AG10803 (cell line): Measurements from ENCODE around the gene CDC42EP5.
A peak's percentile ranks its signal among the peaks of the same experiment; 100 is the strongest.

Experiments used
- DNase-seq: peaks from one replicate; pipeline ENCODE4 v3.0.0; 2010; ENCODE audit warnings: low read depth
- H3K4me3 ChIP-seq: 2 replicates; pipeline ENCODE4 v1.5.1; 2011; ENCODE audit warnings: mild to moderate bottlenecking, low read length, control low read depth
- CTCF ChIP-seq: conservative IDR thresholded peaks from 2 replicates; pipeline ENCODE4 v1.5.1; 2011; ENCODE audit warnings: mild to moderate bottlenecking, low read length, control low read depth, inconsistent platforms

The CDC42EP5 gene

DNA sequence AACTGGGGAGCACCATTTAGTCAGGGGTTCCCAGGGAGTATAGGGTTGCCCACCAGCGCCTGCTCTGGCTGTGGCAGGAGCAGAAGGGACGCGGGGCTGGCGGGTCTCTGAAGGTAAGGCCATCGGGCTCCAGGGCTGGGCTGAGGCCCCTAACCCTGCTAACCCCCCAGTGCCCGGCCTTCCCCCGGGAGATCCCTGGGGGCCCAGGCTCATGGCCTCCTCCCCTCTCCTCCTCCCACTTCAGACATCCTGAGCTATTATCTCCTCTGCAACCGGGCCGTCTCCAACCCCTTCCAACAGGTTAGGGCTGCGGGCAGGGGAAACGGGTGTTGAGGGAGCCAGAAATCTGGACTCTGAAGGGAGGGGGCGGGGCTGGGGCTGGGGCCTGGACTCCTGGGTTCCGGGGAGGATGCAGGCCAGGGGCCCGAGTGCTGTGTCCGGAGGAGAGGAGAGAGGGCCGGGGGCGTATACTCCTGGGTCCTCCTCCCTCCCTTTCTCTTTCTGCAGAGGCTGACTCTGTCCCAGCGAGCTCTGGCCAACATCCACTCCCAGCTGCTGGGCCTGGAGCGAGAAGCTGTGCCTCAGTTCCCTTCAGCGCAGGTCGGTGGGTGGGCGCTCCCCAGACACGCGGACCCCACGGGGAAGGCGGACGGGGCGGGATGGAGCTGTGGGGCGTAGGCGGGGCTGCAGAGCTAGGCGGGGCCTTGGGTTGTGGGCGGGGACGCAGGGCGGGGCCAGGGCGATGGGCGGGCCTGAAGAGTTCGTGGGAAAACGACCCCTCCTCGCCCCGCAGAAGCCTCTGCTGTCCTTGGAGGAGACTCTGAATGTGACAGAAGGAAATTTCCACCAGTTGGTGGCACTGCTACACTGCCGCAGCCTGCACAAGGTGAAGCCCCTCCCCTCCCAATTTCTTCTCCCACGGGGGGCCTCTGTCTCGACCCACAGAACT lies 42.5 kb downstream of the CDC42EP5 start:
- peak overlapping the region; percentile 47 for H3K4me3 ChIP-seq

DNA sequence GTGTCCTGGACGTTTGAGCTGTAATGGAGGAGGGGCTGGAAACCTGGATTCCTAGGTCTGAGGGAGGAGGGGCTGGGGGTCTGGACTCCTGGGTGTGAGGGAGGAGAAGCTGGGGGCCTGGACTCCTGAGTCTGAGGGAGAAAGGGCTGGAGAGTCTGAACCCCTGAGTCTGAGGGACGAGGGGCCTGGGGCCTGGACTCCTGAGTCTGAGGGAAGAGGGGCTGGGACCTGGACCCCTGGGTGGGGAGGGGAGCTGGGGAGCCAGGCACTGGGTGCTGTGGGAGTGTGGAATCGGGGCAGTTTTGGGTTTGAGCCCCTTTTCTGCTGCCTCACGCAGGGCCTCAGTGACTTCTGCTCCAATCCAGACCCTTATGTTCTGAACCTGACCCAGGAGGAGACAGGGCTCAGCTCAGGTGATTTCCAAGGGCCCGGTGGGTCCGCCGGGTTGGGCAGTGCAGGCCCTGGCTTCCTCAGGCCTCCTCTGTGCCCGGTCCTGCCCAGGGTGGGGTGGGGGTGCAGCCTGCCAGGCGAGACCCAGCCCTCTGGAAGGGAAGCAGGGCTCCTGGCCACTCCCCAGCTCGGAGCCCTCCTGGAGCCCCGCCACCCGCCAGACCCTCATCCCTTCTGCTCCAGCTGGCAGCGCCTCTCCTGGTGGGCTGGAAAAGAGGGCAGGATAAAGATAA lies 43.4 kb downstream of the CDC42EP5 start:
- no peak for TF ChIP-seq CTCF
- DNase-seq = no peak
- H3K4me3 ChIP-seq = no peak overlapping the region

More for the DNA sequence above, 42.5 kb downstream of the CDC42EP5 start:
- 0 out of 2 replicates have a peak, but pooled peaks have one; percentile 4 for TF ChIP-seq CTCF
- no peak for DNase-seq

DNA sequence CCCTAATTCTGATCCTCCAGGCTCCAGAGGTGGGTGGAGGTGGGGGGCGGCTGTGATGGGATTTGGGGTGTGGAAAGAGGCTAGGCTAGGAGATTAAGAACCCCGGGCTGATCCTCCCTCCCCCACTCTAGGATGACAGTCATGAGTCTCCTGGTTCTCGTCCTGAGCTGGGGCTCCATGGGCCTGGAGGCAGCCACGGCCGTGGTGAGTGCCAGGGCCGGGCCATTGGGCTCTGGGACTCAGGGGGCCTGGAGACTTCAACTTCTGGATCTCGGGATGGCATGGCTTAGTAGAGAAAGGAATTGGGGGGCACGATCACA lies 44.0 kb downstream of the CDC42EP5 start:
- no peak for TF ChIP-seq CTCF
- H3K4me3 ChIP-seq = no peak overlapping the region
- DNase-seq = no peak

GRCh38 chr19:54428323-54429175 lies 44.5 kb downstream of the CDC42EP5 start:
- H3K4me3 ChIP-seq = no peak overlapping the region
- no peak for DNase-seq
- TF ChIP-seq CTCF = no peak

- TF ChIP-seq CTCF = no peak
- DNase-seq = no peak
- H3K4me3 ChIP-seq = no peak overlapping the region
Measured at GRCh38 chr19:54427586-54427985, 45.5 kb downstream of the CDC42EP5 start.

DNA sequence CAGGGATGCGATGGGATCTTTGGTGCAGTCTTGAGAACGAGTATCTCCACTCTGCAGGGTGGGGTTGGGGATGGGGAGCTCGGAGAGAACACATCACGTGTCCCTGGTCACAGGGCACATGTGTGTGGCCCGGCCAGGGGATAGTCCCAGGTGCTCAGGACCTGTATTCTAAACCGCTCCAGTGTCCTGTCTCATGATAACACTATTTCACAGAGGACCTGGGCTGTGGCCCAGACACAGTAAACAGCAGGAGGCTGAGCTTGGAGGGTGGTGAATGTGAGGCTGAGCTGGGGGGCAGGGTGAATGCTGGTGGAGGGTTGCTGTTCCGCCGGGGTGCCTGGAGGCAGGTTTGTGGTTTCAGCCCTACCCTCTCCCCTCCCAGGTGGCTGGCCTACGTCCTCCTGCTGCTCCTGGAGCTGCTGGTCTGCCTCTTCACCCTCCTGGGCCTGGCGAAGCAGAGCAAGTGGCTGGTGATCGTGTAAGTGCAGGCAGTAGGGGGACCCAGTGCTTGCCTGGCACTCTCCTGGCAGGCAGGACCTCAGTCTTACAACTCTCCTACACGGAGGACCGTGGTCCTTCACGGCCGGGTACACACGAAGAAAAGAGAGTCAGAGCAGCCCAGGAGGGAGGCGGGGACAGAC lies 46.7 kb downstream of the CDC42EP5 start:
- no peak for TF ChIP-seq CTCF
- DNase-seq = no peak
- no peak overlapping the region for H3K4me3 ChIP-seq
